Stimulated activated CD4-positive, alpha-beta T cell treated with anti-CD3 and anti-CD28 coated beads, Interleukin-15, amount 100 ng/mL, for 1 hour (primary cell): ENCODE data around the gene SH2B3.

ENCODE experiments used
- DNase-seq, 2 donors: peaks; one replicate each; pipeline ENCODE4 v3.0.0-alpha.2; 2020; ENCODE audit warnings: low read depth in 1 of 2, low spot score in 1 of 2

Gene SH2B3

DNA sequence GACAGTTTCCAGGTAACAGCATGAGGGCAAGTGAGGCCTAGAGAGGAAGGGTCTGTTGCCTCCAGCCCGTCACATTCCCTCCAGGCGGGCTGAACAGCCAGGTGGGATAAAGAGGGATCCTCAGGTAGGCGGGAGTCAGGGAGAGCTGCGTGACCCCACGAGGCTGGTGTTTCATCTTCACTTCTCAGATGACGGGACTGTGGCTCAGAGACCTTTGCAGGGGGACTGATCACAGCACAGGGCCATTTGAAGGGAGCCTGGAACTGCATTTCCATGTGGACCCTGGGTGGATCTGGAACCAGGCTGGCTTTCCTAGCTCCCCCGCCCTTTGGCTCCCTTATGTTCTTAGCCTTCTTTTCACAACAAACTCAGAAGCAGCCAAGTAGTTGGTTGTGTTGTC lies 37.4 kb downstream of the SH2B3 start:
- DNase-seq, result no peak

GRCh38 chr12:111443586-111443985 lies 37.9 kb downstream of the SH2B3 start:
- DNase-seq, result no peak

- DNase-seq, result no peak
These were observed 38.7 kb downstream of the SH2B3 start for GRCh38 chr12:111444314-111444924.

DNA sequence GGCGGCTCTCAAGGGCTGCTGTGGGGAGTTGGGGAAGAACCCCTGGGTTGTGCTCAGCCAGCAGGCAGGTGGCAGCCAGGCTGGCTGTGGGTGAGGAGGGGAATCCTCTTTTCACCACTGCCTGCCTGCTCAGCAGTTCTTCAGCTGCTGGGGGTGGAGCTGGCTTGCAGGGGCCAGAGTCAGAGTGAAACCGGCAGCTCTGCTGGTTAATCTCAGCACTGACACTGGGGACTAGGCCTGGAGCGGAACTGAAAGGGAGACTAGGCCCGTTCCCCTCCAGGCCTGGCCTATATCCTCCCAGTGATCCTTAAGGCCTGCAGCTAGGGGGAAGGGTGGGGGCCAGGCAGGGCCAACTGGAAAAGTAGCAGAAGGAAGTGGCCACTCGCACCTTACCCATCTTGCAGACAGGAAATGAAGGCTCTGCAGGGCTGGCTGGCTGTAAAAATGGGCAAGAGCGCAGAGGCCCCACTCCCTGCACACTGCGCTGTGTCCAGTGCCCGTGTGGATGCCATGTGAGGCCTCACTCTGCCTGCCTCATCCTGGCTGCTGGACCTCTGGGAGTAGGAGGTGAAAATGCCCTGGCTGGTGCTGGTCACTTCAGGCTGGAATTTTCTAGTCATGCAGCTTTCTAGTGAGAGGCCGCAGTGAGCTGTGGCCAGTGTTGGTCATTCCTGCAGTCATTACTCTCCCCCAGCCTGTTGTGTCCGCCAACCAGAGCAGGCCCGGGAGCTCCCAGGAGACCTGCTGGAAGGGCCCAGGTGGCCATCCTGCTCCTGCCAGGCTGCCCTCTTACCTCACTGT lies 39.4 kb downstream of the SH2B3 start:
- peak; percentile 65 to 68 for DNase-seq

DNA sequence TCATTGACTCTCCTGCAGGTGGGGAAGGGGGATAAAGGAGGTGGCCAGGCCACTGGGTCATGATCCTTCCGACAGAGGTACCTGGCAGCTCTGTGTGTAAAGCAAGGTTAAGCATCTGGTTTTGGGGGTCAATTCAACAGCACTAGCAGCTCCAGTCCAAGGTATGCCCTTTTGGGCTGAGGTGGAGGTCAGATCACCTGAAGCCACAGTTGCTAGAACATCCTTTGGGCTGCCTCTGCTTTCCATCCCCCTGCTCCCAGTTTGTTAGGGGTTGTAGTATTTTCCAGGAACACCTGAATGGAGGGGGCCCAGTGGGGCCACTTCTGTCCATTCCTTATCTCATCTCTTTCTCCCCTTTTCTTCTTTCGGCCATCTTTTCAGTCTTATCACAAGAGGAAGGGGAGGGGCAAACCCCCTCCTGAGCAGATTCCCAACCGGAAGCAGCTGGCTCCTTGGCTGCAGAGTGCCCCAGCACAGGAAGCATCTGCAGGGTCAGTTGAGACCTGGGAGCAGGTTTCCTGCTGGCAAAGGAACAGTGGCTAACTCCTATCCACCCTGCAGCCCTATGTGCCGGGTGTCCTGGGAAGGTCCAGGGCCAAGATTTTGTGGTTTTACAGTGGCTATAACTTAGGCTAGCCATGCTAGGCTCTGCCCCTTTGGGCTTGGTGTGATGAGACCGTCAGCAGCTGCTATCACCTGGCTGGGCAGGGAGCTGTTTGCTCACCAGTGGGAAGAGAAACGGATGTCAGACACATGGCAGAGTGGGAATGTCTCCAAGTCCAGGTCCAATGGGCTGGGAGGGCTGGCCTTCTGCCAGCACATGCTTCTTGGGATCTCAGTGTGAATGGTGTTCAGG lies 40.2 kb downstream of the SH2B3 start:
- no peak for DNase-seq

GRCh38 chr12:111446631-111447570 lies 41.2 kb downstream of the SH2B3 start:
- DNase-seq, result no peak

DNA sequence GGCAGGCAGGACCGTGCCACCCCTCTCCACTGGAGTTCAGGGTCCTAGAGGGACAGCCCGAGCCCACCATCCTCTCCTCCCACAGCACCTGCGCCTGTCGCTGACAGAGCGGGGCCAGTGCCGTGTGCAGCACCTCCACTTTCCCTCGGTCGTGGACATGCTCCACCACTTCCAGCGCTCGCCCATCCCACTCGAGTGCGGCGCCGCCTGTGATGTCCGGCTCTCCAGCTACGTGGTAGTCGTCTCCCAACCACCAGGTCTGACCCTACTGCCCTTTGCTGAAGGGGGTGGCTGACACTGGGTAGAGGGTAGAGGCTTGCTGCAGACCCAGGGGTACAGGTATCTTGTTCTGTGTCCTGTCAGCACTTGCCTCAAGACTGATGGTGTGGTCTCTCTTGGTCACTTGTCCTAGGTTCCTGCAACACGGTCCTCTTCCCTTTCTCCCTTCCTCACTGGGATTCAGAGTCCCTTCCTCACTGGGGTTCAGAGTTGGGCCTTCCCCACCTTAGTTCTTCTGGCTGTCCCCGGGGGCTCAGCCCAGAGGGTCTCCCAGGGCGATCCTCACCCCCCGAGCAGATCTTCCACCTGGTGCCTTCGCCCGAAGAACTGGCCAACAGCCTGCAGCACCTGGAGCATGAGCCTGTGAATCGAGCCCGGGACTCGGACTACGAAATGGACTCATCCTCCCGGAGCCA lies 42.0 kb downstream of the SH2B3 start:
- DNase-seq, result no peak

- DNase-seq, result no peak
These were observed 42.6 kb downstream of the SH2B3 start for GRCh38 chr12:111448266-111448830.

- DNase-seq, result no peak
These were observed 43.4 kb downstream of the SH2B3 start for GRCh38 chr12:111448846-111449790.

GRCh38 chr12:111450676-111451075 lies 45.0 kb downstream of the SH2B3 start:
- DNase-seq, result no peak

DNA sequence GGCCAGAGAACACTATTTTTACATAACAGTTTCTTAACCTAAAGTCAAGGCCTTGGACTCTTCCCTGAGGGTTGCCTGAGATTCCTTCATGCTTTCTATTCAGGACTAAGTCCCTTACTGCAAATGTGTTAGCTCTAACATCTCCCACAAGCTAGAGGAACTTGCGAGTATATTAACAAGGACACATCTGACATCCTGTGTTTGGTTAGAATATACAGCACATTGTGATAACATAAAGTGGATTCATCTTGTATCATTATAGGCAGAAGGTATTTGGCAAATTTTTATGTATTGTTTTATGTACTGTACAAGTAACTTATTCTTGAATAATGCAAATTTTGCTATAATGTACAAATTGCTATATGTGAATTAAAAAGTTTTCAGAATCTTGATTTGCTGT lies 45.5 kb downstream of the SH2B3 start:
- DNase-seq, result no peak

GRCh38 chr12:111451649-111452129 lies 46.0 kb downstream of the SH2B3 start:
- DNase-seq, result no peak

DNA sequence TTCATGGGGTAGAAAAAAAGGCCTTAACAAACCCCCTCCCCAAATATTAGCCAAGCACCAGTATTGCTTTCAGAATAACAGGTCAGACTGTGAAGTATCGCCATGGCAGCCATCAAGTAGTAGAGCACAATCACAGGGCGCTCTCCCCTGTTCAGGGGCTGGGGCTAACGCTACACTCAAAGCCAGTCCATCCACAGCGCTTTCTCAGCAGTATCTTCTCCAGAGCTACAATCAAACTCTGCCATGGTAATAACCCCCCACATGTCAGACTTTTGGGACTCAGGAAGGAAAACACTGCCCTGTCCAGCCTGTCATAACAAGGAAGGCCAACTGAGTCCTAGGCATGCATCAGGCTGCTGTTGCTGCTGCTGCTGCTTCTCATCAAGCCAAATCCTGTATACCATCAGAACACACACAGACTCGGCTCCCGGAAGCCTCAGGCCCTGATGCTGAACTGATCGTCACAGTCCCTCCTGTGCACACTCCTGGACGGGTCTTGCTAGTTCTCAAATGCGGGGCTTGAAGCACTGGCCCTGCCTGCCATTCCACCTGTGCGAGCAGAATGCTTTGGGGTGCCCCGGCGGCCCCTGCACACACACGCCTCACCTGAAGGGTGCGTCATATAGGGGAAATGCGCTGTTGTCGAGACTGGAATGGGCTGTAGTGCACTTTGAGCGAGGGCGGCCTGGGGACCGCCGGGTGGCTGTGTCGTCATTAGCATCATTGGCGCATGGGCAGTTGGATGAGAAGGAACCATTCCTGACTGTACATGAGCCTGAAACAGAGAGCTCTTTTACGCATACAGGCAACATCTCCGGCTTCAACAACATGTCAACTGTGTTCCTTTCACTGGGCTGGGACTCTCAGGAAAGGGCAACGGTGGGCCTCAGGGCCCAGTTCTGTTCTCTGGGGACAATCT lies 47.6 kb downstream of the SH2B3 start:
- no peak for DNase-seq

- no peak for DNase-seq
These were observed 48.6 kb downstream of the SH2B3 start for GRCh38 chr12:111454311-111454710.

- no peak for DNase-seq
These were observed 49.2 kb downstream of the SH2B3 start for GRCh38 chr12:111454716-111455447.

- no peak for DNase-seq
These were observed 50.0 kb downstream of the SH2B3 start for GRCh38 chr12:111455448-111456320.
